Measurements from ENCODE around the gene TICRR. TPM values are rescaled to one million over a fixed set of nuclear protein-coding genes. Genes with fewer than 3 reads are reported as not detected.

TICRR gene
- total RNA-seq, 4 donors from 2014 or later = 1.2 TPM; not detected in 3

GRCh38 chr15:89660556-89660955 lies 85.3 kb downstream of the TICRR start:
- Histone ChIP-seq H3K4me3 (no peak overlapping the region), H3K27me3 (no peaks in the 10 kb centered on the region), H3K4me1 (peaks cover 0 to 25% (median 6%) of the 10 kb centered on the region in 3 donors), H3K36me3 (no peaks in the 10 kb centered on the region), H3K9me3 (no peaks in the 10 kb centered on the region), H3K27ac (no peak overlapping the region)
- 71 to 80% methylated on average over 1 to 2 of the region's 2 CpGs for WGBS, 2 donors (ENCODE audit: low coverage in 1 of 2)
- TF ChIP-seq POLR2AphosphoS5 (IDR thresholded peaks at IDR 0.05) (no peak), EP300 (IDR thresholded peaks at IDR 0.05) (no peak), CTCF (IDR thresholded peaks at IDR 0.05) (no peak), POLR2A (IDR thresholded peaks at IDR 0.05) (no peak)
- ATAC-seq = no peak

GRCh38 chr15:89662893-89663626 lies 87.8 kb downstream of the TICRR start:
- WGBS, 2 donors (ENCODE audit: low coverage in 1 of 2) = 60% methylated on average over 1 of the region's 11 CpGs; no CpG with 5 or more reads in 1 of the 2 donors
- H3K4me1 ChIP-seq = peaks cover 0 to 30% (median 10%) of the 10 kb centered on the region in 3 donors
- peak in 1 of 2 donors; percentile 11 for TF ChIP-seq POLR2A (IDR thresholded peaks at IDR 0.05)
- TF ChIP-seq POLR2AphosphoS5 (IDR thresholded peaks at IDR 0.05) = no peak
- no peak for TF ChIP-seq CTCF (IDR thresholded peaks at IDR 0.05)
- H3K9me3 ChIP-seq = no peaks in the 10 kb centered on the region
- H3K27ac ChIP-seq = peak overlapping the region in 3 of 4 donors; percentile 52 to 62 (median 55)
- H3K4me3 ChIP-seq = no peak overlapping the region
- H3K27me3 ChIP-seq = no peaks in the 10 kb centered on the region
- peak; percentile 82 for ATAC-seq
- no peaks in the 10 kb centered on the region for H3K36me3 ChIP-seq

- peaks cover 0 to 30% (median 10%) of the 10 kb centered on the region in 3 donors for H3K4me1 ChIP-seq
- peak overlapping the region; percentile 58 to 91 (median 80) for H3K27ac ChIP-seq
These were observed 89.4 kb downstream of the TICRR start for GRCh38 chr15:89664441-89665350.

GRCh38 chr15:89665449-89666181 lies 90.3 kb downstream of the TICRR start:
- peak; percentile 84 for ATAC-seq
- Histone ChIP-seq H3K9me3 (no peaks in the 10 kb centered on the region), H3K27ac (peak overlapping the region; percentile 58 to 91 (median 88)), H3K4me3 (peak overlapping the region; percentile 36 to 57), H3K27me3 (no peaks in the 10 kb centered on the region), H3K4me1 (peaks cover 0 to 30% (median 10%) of the 10 kb centered on the region in 3 donors), H3K36me3 (no peaks in the 10 kb centered on the region)
- WGBS, 2 donors (ENCODE audit: low coverage in 1 of 2) = 0% methylated on average over 5 to 6 of the region's 72 CpGs
- TF ChIP-seq POLR2A (IDR thresholded peaks at IDR 0.05) = peak; percentile 50 to 66
- TF ChIP-seq CTCF (IDR thresholded peaks at IDR 0.05) = no peak
- TF ChIP-seq POLR2AphosphoS5 (IDR thresholded peaks at IDR 0.05) = peak; percentile 54
- TF ChIP-seq EP300 (IDR thresholded peaks at IDR 0.05) = no peak

More at GRCh38 chr15:89664441-89665350, 89.4 kb downstream of the TICRR start:
- Histone ChIP-seq H3K4me3 (peak overlapping the region; percentile 36 to 57), H3K9me3 (no peaks in the 10 kb centered on the region), H3K36me3 (no peaks in the 10 kb centered on the region), H3K27me3 (no peaks in the 10 kb centered on the region)
- WGBS, 2 donors (ENCODE audit: low coverage in 1 of 2) = 60 to 81% methylated on average over 7 to 13 of the region's 13 CpGs
- TF ChIP-seq EP300 (IDR thresholded peaks at IDR 0.05) (no peak), POLR2AphosphoS5 (IDR thresholded peaks at IDR 0.05) (no peak), POLR2A (IDR thresholded peaks at IDR 0.05) (no peak), CTCF (IDR thresholded peaks at IDR 0.05) (no peak)
- no peak for ATAC-seq

All from gastroesophageal sphincter (tissue), 4 donors.